Adrenal gland (tissue), 5 donors: Measurements from ENCODE around the gene SPINK9.

ENCODE experiments used
- POLR2A ChIP-seq, 2 donors: fragments of 450-650 bp; IDR thresholded peaks; one replicate each; pipeline ENCODE4 v1.6.1; 2017; ENCODE audit warnings: antibody characterized with exemption in 2 of 2, mild to moderate bottlenecking in 2 of 2, moderate library complexity in 1 of 2
- TF ChIP-seq, protein P1 (sequence below), 6 experiments: fragments of 450-650 bp in 4 of 6; fragments of 200-600 bp in 2 of 6; sonication (generic) in 1 of 6; IDR thresholded peaks; 1 replicate in 5 of 6; 2 replicates in 1 of 6; pipeline versions ENCODE4 v1.5.1 to v1.8.0; 2016 to 2021; ENCODE audit warnings: antibody characterized with exemption in 6 of 6, mild to moderate bottlenecking in 2 of 6, moderate library complexity in 1 of 6
- donor health status: DM: no; HTN: no; CAD: no.

DNA sequence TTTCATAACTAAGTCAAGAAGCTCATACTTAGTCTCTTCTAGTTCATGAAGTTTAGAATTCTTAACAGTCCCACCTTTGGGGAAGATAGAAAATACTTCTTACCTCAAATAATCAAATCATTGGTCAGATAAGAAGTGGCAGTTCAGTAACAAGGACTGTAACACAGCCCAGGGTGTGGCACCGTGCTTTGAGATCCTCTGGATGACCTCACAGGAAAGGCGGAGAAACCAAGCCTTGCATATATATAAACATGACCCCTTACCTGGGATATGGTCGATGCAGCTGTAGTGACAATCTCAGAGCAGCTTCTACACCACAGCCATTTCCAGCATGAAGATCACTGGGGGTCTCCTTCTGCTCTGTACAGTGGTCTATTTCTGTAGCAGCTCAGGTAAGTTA lies 23.2 kb upstream of the SPINK9 start, which contains the start of gene SPINK7:
- TF ChIP-seq, protein P1, sequence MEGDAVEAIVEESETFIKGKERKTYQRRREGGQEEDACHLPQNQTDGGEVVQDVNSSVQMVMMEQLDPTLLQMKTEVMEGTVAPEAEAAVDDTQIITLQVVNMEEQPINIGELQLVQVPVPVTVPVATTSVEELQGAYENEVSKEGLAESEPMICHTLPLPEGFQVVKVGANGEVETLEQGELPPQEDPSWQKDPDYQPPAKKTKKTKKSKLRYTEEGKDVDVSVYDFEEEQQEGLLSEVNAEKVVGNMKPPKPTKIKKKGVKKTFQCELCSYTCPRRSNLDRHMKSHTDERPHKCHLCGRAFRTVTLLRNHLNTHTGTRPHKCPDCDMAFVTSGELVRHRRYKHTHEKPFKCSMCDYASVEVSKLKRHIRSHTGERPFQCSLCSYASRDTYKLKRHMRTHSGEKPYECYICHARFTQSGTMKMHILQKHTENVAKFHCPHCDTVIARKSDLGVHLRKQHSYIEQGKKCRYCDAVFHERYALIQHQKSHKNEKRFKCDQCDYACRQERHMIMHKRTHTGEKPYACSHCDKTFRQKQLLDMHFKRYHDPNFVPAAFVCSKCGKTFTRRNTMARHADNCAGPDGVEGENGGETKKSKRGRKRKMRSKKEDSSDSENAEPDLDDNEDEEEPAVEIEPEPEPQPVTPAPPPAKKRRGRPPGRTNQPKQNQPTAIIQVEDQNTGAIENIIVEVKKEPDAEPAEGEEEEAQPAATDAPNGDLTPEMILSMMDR (IDR thresholded peaks at IDR 0.05) = no peak
- TF ChIP-seq POLR2A (IDR thresholded peaks at IDR 0.05) = no peak
